ENCODE measurements around the gene TMEM244.

DNA sequence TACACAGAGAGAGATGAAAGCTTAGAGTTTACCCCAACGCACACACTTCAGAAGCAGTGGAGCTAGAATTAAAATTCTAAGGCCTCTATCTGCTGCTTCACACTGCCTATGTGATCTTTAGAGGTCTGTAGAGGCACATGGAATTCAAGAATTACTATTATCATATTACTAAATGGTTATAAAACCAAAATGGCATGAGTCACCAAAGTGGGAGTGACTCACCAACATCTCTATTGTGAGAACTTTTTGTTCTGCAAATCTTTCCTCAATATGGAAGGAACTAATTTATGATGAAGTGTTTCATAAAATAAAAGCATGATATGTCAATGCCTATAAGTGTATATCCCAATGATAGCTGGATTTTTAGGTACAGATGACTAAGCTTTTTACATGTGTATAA lies 28.5 kb upstream of the TMEM244 start:
- TF ChIP-seq, protein P1, sequence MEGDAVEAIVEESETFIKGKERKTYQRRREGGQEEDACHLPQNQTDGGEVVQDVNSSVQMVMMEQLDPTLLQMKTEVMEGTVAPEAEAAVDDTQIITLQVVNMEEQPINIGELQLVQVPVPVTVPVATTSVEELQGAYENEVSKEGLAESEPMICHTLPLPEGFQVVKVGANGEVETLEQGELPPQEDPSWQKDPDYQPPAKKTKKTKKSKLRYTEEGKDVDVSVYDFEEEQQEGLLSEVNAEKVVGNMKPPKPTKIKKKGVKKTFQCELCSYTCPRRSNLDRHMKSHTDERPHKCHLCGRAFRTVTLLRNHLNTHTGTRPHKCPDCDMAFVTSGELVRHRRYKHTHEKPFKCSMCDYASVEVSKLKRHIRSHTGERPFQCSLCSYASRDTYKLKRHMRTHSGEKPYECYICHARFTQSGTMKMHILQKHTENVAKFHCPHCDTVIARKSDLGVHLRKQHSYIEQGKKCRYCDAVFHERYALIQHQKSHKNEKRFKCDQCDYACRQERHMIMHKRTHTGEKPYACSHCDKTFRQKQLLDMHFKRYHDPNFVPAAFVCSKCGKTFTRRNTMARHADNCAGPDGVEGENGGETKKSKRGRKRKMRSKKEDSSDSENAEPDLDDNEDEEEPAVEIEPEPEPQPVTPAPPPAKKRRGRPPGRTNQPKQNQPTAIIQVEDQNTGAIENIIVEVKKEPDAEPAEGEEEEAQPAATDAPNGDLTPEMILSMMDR (conservative IDR thresholded peaks at IDR 0.05 in 1 of 2, IDR thresholded peaks at IDR 0.05 in 1 of 2; ENCODE audit: extremely low read depth in 1 of 2, insufficient read depth in 1 of 2, low read depth in 1 of 2, low read length in 2 of 2): no peak
- TF ChIP-seq EZH2 (IDR thresholded peaks at IDR 0.05; ENCODE audit: borderline replicate concordance, low read length): no peak

Data from mammary epithelial cell (primary cell).